Duodenal mucosa (tissue), 2 donors: ENCODE data around the gene SLC18A2.

Source experiments
- H3K27ac ChIP-seq: one replicate; pipeline ENCODE4 v1.7.0; 2013; ENCODE audit warnings: low read depth, low read length
- H3K27me3 ChIP-seq, 2 donors: one replicate each; pipeline ENCODE4 v1.7.0; 2013; ENCODE audit warnings: low read length in 2 of 2, control low read depth in 1 of 2; ENCODE audit not compliant: insufficient read depth in 2 of 2, control insufficient read depth in 1 of 2
- H3K36me3 ChIP-seq, 2 donors: one replicate each; pipeline ENCODE4 v1.7.0; 2013; ENCODE audit warnings: low read length in 2 of 2, control low read depth in 1 of 2; ENCODE audit not compliant: insufficient read depth in 2 of 2, control insufficient read depth in 1 of 2
- H3K4me1 ChIP-seq, 2 donors: one replicate each; pipeline ENCODE4 v1.7.0; 2013; ENCODE audit warnings: low read length in 2 of 2, control low read depth in 1 of 2; ENCODE audit not compliant: insufficient read depth in 2 of 2, control insufficient read depth in 1 of 2
- H3K4me3 ChIP-seq, 2 donors: one replicate each; pipeline ENCODE4 v1.7.0; 2013; ENCODE audit warnings: low read length in 2 of 2, low read depth in 1 of 2
- H3K9ac ChIP-seq, 2 donors: one replicate each; pipeline ENCODE4 v1.7.0; 2013; ENCODE audit warnings: low read length in 2 of 2, low read depth in 1 of 2
- H3K9me3 ChIP-seq, 2 donors: one replicate each; pipeline ENCODE4 v1.7.0; 2013; ENCODE audit warnings: low read length in 2 of 2, control low read depth in 1 of 2; ENCODE audit not compliant: control insufficient read depth in 1 of 2

Gene SLC18A2

DNA sequence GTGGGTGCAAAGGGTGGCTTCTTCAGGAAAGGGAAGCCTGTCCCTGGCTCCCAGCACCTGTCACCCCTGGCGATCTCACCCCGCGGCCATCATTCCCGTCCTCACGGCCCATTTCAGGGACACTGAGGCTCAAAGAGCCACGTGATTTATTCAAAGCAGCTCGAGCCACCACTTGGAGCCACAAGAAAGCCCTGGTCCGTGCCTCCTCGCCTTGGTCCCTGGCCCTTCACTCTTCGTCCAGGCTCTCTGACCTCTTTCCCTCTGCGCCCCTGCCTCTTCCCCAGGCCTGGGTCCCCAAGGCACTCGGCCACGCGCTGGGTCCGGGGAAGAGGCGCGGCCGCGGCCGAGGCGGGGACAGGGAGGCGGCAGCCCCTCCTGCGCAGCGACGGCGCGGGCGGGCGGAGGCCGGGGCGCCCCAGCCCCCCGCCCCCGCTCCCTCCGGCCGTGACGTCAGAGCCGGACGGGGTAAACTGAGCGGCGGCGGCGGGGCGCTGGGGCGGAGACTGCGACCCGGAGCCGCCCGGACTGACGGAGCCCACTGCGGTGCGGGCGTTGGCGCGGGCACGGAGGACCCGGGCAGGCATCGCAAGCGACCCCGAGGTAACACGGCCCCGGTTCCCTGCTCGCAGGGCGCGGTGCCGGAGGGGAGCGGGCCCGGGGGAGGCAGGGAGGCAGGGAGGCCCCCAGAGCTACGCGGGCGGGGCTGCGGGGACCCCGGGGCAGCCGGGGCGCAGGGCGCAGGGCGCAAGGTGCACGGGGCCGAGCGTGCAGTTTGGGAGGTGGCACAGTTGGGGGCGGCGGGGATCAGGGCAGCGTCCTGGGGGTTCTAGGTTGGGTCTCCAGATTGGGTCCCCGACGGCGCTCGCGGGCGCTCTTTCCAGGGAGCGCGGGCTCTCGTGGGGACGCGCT, at the start of gene SLC18A2:
Gene SLC18A2, plus strand, starts transcription at position 494 of the 909 bp plus-strand sequence. CDS start 580 bp downstream, outside the sequence.
- Histone ChIP-seq H3K27me3 (peaks cover 20 to 33% of the 10 kb centered on the region in 2 donors), H3K4me3 (no peak within 1 kb of the TSS), H3K9ac (no peak within 1 kb of the TSS)

GRCh38 chr10:117197189-117197588, 43.7 kb upstream of the SLC18A2 start, which contains the start of gene KCNK18:
TSS of gene KCNK18 (plus strand) at chr10:117197489. CDS start at chr10:117197489, 0 bp downstream.
- H3K4me3 ChIP-seq, result no peak within 1 kb of the TSS
- no peaks in the 10 kb centered on the region for H3K4me1 ChIP-seq
- H3K36me3 ChIP-seq, result no peaks in the 10 kb centered on the region
- H3K9ac ChIP-seq, result no peak within 1 kb of the TSS
- H3K27me3 ChIP-seq, result no peaks in the 10 kb centered on the region
- H3K9me3 ChIP-seq, result no peaks in the 10 kb centered on the region
- H3K27ac ChIP-seq, result no peak within 1 kb of the TSS

More for the DNA sequence above, at the start of gene SLC18A2:
- no peak within 1 kb of the TSS for H3K27ac ChIP-seq
- H3K36me3 ChIP-seq, result no peaks in the 10 kb centered on the region
- H3K9me3 ChIP-seq, result no peaks in the 10 kb centered on the region
- H3K4me1 ChIP-seq, result no peaks in the 10 kb centered on the region

DNA sequence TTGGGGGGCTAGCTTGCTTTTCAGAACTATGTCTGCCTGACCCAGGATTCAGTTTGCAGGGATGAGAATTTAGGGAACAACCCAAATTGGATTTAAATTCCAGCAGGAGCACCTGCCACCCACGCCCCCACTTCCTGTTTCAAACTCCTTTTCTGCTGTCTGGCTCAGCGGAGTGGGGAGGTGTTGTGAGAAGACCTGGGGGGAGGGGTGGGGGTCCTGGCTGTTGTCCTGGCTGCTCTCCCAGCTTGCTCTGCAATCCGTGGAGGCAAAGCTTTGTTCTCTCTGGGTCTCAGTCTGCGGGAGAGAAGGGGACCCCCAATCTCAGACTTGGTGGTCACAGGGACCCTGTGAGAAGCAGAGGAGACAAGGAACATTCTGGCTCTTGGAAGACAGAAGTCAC, 42.8 kb upstream of the SLC18A2 start:
- Histone ChIP-seq H3K4me1 (no peaks in the 10 kb centered on the region), H3K9ac (no peak overlapping the region), H3K27me3 (no peaks in the 10 kb centered on the region), H3K4me3 (no peak overlapping the region), H3K9me3 (no peaks in the 10 kb centered on the region), H3K27ac (no peak overlapping the region), H3K36me3 (no peaks in the 10 kb centered on the region)

DNA sequence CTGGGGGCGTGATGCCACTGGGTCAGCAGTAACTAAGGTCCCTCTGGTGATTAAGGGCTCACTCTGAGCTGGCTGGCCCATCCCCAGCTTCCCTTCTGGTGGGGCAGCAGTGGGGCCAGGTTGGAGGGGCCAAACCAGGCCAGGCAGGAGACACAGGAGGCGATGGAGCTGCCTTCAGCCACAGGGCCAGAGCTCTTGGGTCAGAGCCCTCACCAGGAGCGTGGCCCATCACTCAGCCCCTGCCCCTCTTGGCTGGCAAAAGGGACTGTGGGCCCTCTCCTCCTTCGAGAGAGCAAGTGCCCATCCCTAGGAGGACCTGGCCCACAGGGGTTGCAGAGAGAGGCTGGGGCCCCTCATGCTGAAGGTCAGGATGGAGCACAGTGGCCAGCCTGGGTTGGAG, 39.1 kb upstream of the SLC18A2 start:
- Histone ChIP-seq H3K9me3 (no peaks in the 10 kb centered on the region), H3K9ac (no peak overlapping the region), H3K4me3 (no peak overlapping the region)

DNA sequence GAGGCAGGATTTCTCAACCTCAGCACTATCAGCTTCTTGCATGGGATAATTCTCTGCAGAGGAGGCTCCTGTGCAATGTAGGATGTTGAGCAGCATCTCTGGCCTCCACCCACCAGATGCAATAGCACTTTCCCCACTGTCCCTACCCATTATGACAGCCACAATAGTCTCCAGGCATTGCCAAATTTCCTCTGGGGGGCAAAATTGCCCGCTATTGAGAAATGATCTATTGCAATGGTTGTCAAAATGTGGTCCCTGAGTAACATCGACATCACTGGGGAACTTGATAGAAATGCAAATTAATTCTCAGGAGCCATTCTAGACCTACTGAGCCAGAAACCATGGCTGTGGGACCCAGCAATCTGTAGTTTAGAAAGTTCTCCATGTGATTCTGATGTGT, 36.6 kb upstream of the SLC18A2 start:
- no peaks in the 10 kb centered on the region for H3K36me3 ChIP-seq
- H3K9ac ChIP-seq, result no peak overlapping the region
- no peak overlapping the region for H3K4me3 ChIP-seq
- H3K4me1 ChIP-seq, result no peaks in the 10 kb centered on the region
- no peak overlapping the region for H3K27ac ChIP-seq
- H3K27me3 ChIP-seq, result peaks cover 3 to 4% of the 10 kb centered on the region in 2 donors
- no peaks in the 10 kb centered on the region for H3K9me3 ChIP-seq

More for the DNA sequence above, 39.1 kb upstream of the SLC18A2 start:
- no peak overlapping the region for H3K27ac ChIP-seq
- H3K4me1 ChIP-seq, result no peaks in the 10 kb centered on the region
- no peaks in the 10 kb centered on the region for H3K36me3 ChIP-seq
- no peaks in the 10 kb centered on the region for H3K27me3 ChIP-seq

GRCh38 chr10:117212176-117212575, 28.7 kb upstream of the SLC18A2 start:
- Histone ChIP-seq H3K9me3 (peaks cover 2 to 5% of the 10 kb centered on the region in 2 donors), H3K27me3 (peaks cover 27 to 28% of the 10 kb centered on the region in 2 donors), H3K4me1 (peaks cover 5 to 6% of the 10 kb centered on the region in 2 donors), H3K4me3 (no peak overlapping the region), H3K36me3 (no peaks in the 10 kb centered on the region), H3K27ac (no peak overlapping the region), H3K9ac (no peak overlapping the region)

DNA sequence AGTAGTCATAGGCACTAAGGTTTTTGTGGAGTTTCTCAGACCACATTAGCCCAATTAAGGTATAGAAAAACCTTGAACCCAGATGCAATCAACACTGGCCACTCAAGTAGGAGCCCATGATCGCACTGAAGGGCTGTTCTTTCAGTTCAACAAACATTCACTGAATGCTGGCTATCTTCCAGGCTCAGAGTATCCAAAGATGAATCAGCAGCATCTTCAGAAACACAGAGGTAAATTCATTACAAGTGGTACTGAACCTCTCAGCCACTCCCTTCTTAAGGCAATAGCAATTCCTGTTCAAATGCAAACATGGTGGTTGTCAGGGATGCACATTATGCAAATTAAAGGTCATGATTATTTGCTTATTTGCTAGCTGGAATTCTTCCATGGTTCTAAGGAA, 26.5 kb upstream of the SLC18A2 start:
- peaks cover 6 to 11% of the 10 kb centered on the region in 2 donors for H3K4me1 ChIP-seq
- H3K9ac ChIP-seq, result no peak overlapping the region
- H3K4me3 ChIP-seq, result no peak overlapping the region
- no peaks in the 10 kb centered on the region for H3K36me3 ChIP-seq
- peaks cover 2 to 5% of the 10 kb centered on the region in 2 donors for H3K9me3 ChIP-seq
- H3K27ac ChIP-seq, result no peak overlapping the region
- H3K27me3 ChIP-seq, result peaks cover 33 to 38% of the 10 kb centered on the region in 2 donors

- Histone ChIP-seq H3K9ac (no peak overlapping the region), H3K36me3 (no peaks in the 10 kb centered on the region), H3K4me3 (no peak overlapping the region), H3K4me1 (peaks cover 6 to 11% of the 10 kb centered on the region in 2 donors), H3K27me3 (peaks cover 29 to 38% of the 10 kb centered on the region in 2 donors), H3K9me3 (peaks cover 2 to 5% of the 10 kb centered on the region in 2 donors), H3K27ac (no peak overlapping the region)
These were observed 25.8 kb upstream of the SLC18A2 start for GRCh38 chr10:117215079-117215478.

- Histone ChIP-seq H3K9me3 (peaks cover 2 to 5% of the 10 kb centered on the region in 2 donors), H3K27me3 (peaks cover 29 to 39% of the 10 kb centered on the region in 2 donors), H3K27ac (no peak overlapping the region), H3K9ac (no peak overlapping the region), H3K36me3 (no peaks in the 10 kb centered on the region), H3K4me3 (peak overlapping the region in 1 of 2 donors; percentile 29), H3K4me1 (peaks cover 6 to 11% of the 10 kb centered on the region in 2 donors)
These were observed 24.9 kb upstream of the SLC18A2 start for GRCh38 chr10:117216028-117216427.

DNA sequence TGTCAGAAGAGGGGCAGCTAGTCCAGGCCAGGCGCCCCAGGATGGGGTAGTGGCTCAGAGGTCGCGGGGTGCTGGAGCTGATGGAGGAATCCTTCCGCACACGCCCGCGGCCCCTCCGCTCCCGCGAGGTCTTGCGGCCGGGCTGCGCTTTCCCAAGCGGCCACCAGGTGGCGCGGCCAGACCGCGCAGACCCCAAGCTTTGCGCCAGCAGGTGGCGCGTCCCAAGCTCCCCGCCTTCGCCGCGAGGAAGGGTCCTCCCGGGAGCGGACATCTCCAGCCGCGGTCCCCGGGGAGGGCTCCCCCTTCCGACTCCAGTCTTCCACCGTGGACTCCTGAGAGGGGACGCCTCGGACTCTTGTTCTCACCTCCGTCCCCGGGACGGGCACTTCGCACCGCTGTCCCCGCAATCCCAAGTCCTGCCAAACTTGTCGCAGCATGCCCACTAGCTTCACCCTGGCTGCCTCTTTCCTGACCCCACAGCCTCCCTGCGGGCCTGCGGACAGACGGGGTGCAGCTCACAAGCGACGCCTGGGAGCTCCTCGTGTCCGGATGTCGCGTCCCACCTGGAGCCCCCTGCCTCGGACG, 24.2 kb upstream of the SLC18A2 start:
- Histone ChIP-seq H3K36me3 (no peaks in the 10 kb centered on the region), H3K4me1 (peaks cover 6 to 11% of the 10 kb centered on the region in 2 donors), H3K27me3 (peaks cover 29 to 41% of the 10 kb centered on the region in 2 donors), H3K9ac (peak overlapping the region in 1 of 2 donors; percentile 51), H3K27ac (no peak overlapping the region), H3K4me3 (peak overlapping the region; percentile 75), H3K9me3 (peaks cover 2 to 5% of the 10 kb centered on the region in 2 donors)
